ENCODE data around the gene TSPAN32.

- TF ChIP-seq CTCF (optimal IDR thresholded peaks at IDR 0.05 in 1 of 3, IDR thresholded peaks at IDR 0.05 in 1 of 3, conservative IDR thresholded peaks at IDR 0.05 in 1 of 3; ENCODE audit: extremely low read depth in 1 of 3, insufficient read depth in 2 of 3, low read length in 3 of 3) (no peak), EZH2 (IDR thresholded peaks at IDR 0.05; ENCODE audit: low read length) (no peak)
Measured at GRCh38 chr11:2345050-2345449, 43.2 kb downstream of the TSPAN32 start.

Measured in keratinocyte (primary cell).